ENCODE data around the gene LSM10.

LSM10 gene

GRCh38 chr1:36411674-36412648 is 14.3 kb upstream of the LSM10 start:
- no peak for DNase-seq (ENCODE audit: low read depth)
- no peak overlapping the region for H3K4me3 ChIP-seq (ENCODE audit: low read depth, low read length)

GRCh38 chr1:36408479-36408878 is 10.8 kb upstream of the LSM10 start:
- no peak for DNase-seq (ENCODE audit: low read depth)
- no peak for TF ChIP-seq CTCF (IDR thresholded peaks at IDR 0.05; ENCODE audit: low read depth, low read length, missing control alignments)
- no peak overlapping the region for H3K4me3 ChIP-seq (ENCODE audit: low read depth, low read length)

More at GRCh38 chr1:36411674-36412648, 14.3 kb upstream of the LSM10 start:
- TF ChIP-seq CTCF (IDR thresholded peaks at IDR 0.05; ENCODE audit: low read depth, low read length, missing control alignments), result no peak

- TF ChIP-seq CTCF (IDR thresholded peaks at IDR 0.05; ENCODE audit: low read depth, low read length, missing control alignments), result no peak
- H3K4me3 ChIP-seq (ENCODE audit: low read depth, low read length), result no peak overlapping the region
- no peak for DNase-seq (ENCODE audit: low read depth)
These were observed 8.7 kb upstream of the LSM10 start for GRCh38 chr1:36406440-36406839.

- DNase-seq (ENCODE audit: low read depth), result no peak
- TF ChIP-seq CTCF (IDR thresholded peaks at IDR 0.05; ENCODE audit: low read depth, low read length, missing control alignments), result no peak
- H3K4me3 ChIP-seq (ENCODE audit: low read depth, low read length), result no peak overlapping the region
These were observed 4.8 kb upstream of the LSM10 start for GRCh38 chr1:36402504-36402890.

GRCh38 chr1:36401602-36402503 is 4.1 kb upstream of the LSM10 start:
- peak overlapping the region; percentile 43 for H3K4me3 ChIP-seq (ENCODE audit: low read depth, low read length)

More at GRCh38 chr1:36401602-36402503, 4.1 kb upstream of the LSM10 start:
- no peak for DNase-seq (ENCODE audit: low read depth)
- TF ChIP-seq CTCF (IDR thresholded peaks at IDR 0.05; ENCODE audit: low read depth, low read length, missing control alignments), result no peak
